GM19463 (cell line): Measurements from ENCODE around the gene VMP1.
"Not testable (repeated sequence)": the region's sequence is repeated elsewhere in the genome, so short reads cannot be mapped to it uniquely, and the experiment has no call there.

Experiments
- ATAC-seq: cut with Tn5 transposase; IDR thresholded peaks from one replicate; pipeline ENCODE4 v1.9.1; 2021; ENCODE audit warnings: mild to moderate bottlenecking, moderate library complexity; ENCODE audit not compliant: unreplicated experiment

VMP1 gene

DNA sequence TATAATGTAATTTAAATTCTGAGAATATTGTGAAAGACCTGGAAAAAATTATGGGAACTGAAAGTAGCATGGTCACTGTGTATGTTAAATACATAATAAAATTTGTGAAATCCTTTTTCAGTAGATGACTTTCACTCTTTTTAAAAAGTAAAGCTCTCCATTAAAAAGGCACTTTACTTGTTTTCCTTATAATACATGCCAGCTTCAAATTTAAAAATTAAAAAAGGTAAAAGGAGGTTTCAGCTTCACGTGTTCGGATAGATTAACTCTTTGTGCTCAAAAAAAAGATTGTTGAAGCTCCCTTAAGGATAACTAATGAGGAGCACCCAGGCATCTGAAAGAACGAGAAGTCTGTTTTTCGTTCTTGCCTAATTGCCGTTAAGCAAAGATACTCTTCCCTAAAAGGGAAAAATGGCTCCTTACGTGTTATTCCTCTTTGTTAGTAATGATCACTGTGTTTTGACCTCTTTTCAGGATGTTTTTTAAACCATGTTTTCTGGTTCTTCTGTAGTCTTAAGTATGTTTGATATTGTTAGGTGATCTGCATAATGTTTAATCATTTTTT, 97.5 kb downstream of the VMP1 start:
- ATAC-seq, result no peak

DNA sequence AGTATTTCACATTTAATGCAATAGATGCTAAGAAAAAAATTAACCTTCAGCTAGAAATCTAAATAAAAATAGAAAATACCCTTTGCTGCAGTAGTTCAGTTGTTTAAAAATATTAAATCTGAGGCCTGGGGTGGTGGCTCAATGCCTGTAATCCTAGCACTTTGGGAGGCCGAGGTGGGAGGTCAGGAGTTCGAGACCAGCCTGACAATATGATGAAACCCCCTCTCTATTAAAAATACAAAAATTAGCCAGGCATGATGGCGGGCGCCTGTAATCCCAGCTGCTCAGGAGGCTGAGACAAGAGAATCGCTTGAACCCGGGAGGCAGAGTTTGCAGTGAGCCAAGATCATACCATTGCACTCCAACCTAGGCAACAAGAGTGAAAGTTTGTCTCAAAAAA, 98.9 kb downstream of the VMP1 start:
- not testable (repeated sequence) for ATAC-seq

DNA sequence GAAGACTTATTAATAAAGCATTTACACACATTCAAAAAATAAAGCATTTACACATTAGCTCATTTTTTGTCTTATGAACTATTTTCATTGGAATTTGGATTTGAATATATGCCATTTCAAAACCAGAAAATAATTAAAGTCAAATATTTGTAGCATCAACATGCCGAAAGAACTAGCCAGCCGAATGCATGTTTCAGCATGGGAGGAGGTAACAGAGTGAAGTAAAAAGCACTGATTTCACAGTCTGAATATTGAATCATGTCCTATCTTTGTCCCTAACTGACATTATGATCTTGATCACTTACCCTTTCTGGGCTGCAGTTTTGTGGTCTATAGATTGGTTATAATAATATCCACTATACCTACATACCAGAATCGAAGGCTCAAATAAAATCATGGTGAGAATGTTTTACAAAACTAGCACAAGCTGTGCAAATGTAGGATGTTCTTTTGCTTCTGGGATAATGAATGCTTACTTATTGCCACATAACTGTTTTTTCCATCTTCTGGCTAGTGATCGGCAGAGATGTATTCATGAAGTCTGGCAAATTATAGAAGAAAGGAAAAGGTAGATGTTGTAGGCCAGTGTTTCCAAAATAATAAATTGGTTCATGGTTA, 100.5 kb downstream of the VMP1 start:
- ATAC-seq, result no peak

DNA sequence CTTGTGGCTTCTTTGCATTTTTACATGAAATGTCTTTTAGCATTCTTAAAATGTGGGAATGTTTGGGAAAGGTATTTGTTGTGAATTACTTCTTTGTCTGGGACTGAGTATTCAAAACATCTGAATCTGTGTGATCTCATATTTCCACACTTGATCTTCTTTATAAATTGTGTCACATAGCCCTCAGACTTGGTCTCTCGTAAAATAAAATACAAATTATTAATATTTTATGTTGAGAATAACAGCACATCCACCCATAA, 103.4 kb downstream of the VMP1 start:
- no peak for ATAC-seq

DNA sequence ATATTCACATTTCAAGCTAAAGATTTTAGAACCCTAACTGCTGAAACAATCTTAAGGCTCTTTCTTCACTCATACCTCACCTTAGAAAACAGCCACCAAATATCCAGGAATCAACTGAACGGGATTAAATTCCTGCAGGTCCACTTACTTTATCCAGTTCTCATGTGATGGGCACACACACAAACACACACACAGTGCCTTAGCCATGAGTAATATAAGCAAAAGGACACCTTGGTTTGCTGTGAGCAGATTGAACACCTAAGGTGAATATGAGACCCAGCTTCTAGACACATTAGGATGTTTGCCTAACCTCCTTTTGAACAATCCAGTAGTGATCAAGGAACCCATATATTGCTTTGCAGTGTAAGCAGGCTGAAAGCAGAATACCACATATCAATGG, 103.8 kb downstream of the VMP1 start:
- ATAC-seq, result no peak

DNA sequence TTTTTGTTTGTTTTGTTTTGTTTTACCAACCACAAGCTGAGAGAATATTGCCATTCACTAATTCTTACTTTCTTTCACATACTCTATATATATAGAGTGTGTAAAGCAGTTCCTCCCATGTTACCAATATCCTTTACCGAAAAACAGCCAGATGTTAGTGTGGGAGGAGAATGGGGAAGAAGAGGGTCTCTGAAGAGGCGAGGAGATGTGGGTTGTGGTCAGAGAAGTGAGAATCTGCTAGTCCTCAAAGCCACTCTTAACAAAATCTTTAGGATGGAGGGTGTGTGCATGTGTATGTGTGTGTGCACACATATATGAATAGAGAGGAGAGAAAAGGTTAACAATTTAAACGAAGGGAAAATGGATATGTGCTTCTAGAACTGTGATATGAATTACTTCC, 104.7 kb downstream of the VMP1 start:
- ATAC-seq, result no peak

DNA sequence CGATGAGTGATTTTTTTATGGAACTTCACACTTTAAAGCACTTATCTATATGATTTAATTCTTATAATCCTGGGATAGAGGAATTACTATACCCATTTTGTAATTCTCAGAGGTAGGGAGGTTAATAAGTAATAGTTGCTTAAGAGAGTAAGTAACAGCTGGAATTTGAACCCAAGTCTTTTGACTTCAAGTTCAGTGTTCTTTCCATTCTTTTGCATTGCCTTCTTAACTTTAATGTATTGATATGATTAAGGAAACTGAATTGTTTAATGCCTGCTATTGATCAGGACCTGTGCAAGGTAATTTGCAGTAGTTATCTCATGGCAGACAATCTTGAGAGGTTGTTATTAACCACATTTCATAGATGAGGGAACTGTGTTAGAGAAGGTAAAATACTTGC, 106.8 kb downstream of the VMP1 start:
- no peak for ATAC-seq

DNA sequence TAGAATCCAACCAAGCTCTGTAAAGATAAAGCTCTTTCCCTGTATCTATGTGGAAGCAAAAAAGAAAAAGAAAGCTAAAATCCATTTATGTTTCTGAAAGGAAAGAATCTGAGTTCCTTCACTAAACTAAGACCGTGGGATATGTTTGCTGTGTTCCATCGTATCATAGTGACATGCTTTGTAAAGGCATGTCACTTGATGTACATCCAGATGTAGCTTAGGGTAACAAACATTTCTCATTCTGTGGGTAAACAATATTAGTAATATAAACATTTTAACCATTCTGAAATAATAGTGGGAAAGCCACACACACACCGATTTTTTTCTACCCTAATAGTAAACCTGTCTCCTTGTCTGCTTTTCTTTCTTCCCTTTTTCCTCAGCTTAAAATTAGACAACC, 107.2 kb downstream of the VMP1 start:
- ATAC-seq, result no peak

DNA sequence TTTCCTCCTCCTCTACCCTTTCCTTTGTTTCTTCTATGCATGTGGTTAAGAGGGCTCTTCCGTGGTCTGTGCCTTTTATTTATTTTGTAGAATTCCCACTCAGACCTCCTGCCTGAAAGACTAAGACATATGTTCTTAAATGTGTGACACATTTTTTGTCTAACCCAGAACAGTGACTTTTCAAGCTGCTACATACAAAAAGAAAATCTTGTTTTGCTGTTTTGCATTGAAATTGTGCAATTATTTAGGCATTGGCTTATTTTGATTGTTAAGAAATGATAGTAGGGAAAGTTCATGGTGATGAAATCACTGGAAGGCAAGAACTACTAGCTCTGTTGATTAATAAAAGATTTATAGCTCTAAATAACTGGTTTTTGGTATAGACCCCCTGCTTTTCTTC, 108.5 kb downstream of the VMP1 start:
- ATAC-seq, result no peak

DNA sequence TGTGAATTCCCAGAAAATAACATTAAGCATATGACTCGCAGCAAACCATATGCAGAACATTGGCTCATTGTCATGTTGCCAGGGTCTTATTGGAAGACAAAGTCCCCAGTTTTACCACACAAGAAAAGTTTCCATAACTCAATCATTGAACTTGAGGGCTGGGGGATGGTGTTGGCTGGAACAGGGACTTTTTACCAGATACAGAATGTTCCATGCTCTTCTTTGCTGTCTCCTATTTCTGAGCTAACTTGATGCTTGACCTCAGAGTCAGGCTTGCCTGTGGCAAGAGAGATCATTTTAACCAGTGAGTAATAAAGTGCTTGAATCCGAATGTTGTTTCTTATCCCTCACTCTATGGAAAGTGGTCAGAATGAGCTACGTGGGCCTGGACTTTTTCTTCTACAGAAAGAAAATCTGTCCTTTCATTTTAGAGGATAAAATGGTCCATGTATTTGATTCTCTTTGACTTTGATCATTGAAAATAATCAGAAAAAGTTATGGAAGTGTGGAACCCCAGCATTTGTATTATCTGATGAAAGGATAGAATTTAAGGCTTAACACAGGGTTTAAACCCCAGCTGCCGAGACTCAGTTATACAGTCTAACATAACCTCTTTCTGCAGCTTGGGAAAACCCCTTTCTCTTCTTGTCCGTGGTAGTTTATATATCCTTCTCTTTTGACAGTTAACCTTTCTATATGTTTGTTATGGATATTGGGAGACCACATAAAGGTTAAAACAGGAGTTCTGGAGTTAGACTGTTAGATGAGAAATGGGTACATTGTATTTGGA, 118.3 kb downstream of the VMP1 start:
- no peak for ATAC-seq

DNA sequence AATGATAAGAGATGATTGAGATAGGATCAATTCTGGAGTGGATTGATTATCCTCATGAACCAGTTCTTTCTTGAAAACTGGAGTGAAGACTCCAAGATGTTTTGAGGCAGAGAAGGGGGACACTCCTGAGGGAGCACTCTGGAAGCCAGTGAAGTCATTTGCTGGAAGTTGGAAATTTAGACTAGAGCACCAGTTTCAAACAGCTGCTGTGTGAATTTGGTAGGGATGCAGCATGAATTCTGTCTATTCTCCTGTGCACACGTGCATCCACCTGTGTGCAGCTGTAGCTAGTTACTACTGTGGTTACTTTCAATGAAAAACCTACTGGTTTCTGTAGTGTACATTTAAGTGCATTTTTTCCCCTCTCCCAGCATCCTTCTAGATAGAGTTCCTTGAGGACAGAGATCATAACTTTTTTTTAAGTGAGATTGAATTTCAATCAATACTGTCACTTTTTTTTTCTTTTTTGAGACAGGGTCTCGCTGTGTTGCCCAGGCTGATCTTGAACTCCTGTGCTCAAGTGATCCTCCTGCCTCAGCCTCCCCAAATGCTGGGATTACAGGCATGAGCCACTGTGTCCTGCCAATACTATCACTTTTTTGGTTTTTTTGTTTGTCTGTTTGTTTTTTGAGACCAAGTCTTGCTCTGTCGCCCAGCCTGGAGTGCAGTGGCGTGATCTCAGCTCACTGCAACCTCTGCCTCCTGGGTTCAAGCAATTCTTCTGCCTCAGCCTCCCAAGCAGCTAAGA, 119.4 kb downstream of the VMP1 start:
- ATAC-seq, result no peak

DNA sequence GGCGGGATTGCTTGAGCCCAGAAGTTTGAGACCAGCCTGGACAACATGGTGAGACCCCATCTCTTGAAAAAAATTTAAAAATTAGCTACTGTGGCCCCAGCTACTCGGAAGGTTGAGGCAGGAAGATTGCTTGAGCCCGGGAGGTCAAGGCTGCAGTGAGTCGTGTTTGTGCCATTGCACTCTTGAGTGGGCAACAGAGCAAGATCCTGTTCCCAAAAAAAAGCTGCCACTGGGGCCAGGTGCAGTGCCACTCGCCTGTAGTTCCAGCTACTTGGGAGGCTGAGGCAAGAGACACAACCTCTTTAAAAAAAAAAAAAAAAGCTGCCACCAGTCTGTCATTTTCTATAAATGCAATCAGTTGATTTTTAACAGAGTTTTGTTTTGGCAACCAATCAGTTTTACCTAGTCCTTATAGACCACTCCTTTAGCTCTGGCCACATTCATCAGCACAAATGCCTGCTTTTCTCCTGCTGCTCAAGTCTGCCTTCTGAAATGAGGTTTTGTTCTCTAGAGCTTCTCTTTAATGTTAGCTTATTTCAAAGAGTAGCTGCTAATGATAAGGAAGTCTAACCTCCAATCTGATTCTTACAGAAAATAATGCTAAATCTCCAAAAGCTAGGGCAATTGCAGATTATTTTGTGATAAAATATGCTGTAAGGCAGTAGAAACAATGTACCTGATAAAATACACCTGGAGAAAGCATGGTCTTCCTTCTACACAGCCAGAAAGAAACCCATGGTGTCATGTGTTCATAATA, 120.4 kb downstream of the VMP1 start:
- ATAC-seq, result no peak

DNA sequence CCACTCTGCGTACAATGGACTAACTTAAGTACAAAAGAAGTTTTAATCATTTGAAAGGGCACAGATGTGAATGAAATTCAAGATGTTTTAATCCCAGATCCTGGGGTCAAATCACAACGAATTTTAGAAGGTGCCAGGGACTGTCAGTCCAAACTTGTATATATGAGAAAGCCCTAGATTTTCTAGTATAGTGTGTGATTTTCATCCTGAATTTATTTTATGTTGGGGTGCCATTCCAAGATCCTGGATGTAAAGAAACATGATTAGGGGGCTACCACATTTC, 121.0 kb downstream of the VMP1 start:
- ATAC-seq, result no peak

DNA sequence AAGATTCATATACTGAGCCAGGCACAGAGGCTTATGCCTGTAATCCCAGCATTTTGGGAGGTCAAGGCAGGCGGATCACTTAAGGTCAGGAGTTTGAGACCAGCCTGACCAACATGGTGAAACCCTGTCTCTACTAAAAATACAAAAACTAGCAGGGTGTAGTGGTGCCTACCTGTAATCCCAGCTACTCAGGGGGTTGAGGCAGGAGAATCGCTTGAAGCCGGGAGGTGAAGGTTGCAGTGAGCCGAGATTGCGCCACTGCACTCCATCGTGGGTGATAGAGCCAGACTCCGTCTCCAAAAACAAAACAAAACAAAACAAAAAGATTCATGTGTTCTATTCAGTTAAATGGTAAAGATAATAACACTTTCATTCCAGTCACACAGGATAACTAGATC, 121.4 kb downstream of the VMP1 start:
- ATAC-seq, result not testable (repeated sequence)

DNA sequence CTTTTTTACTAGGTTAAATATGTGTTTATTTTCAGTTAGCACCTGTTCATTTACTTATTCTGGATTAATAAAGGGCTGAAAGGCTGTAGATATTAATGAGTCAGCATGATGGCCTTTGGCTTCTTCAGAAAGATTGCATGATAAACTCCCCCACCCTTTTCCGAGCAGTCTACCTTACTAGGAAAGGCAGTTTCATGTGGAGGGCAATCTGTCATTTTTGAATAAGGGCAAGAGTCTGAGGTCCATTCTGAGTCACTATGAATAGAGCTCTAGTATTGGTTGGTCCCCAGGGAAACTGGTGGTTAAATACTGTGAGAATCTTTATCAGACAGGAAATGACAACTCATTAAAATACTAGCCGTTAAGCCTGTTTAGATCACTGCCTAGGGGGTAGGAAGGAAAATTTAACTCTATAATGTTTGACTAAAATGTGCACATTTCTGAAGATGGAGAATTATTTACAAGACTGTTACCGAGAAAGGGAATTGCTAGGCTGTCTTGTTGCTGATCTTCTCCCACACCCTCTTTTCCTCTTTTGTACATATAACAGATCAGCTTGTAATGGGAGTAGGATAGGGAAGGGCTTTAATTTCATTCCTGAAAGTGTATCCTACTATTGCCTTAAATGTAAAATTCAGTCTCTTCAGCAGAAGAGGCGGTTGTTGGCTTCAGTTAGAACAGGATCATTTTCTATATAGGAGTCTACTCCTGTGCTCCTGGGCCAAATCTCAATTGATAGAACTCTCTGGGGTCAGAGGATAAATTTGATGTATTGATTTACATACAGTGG, 122.0 kb downstream of the VMP1 start:
- ATAC-seq, result peak; percentile 68

DNA sequence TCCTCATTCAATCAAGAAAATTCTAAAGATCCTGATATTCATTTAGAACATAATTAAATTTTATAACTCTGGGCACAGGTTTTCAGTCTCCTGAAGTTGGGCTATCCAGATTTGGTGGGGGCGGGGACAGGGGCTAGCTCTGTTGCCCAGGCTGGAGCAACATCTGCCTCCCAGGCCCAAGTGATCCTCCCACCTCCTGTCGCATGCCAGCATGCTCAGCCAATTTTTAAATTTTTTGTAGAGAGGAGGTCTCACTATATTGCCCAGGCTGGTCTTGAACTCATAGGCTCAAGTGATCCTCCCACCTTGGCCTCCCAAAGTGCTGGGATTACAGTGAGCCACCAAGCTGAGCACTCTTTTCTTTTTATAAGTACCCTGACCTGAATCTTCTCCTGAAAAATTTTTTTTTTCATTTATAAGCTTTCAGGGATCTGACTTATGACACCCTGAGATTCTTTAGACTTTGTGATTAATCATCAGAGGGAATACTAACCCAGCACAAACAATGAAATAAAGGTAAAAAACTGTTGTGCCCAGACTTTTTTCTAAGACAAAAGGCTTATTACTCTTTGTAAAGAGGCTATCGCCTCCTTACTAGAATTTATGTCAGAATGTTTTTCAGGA, 122.7 kb downstream of the VMP1 start:
- no peak for ATAC-seq

DNA sequence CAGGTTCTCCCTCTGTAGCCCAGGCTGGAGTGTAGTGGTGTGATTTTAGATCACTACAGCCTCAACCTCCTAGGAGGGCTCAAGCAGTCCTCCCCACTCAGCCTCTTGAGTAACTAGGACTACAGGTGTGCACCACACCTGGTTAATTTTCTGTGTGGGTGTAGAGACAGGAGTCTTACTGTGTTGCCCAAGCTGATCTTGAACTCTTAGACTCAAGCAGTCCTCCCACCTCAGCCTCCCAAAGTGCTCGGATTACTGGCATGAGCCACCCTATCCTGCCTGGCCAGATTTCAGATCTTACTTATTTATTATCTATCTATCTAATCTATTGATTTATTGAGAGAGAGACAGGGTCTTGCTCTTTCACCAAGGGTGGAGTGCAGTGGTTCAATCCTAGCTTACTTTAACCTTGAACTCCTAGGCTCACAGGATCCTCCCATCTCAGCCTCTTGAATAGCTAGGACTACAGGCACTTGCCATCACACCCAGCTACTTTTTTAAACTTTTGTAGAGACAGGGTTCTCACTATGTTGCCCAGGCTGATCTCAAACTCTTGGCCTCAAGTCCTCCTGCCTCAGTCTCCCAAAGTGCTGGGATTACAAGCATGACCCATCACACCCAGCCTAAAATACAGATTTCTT, 123.5 kb downstream of the VMP1 start:
- ATAC-seq, result no peak

DNA sequence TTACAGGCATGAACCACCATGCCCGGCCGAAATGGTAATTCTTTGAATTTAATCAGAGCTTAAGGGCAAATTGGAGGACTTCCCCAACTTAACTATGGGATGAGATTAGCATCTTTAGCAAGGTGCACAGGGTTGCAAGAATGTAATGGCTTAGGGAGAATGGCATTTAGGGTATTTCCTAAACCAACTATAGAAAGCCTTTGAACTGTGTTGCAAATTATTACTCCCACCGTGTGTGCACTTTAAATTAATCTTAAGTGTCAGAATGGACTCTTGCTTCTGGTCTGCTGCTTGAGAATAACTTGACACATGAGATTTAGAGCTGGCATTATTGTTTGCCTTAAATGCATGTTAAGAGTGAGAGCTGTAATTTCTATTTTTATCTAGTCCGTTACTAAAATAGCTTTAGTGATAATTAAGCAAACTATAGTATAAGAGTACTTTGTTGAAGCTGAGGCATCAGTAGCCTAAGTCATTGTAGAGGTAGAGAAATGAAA, 125.5 kb downstream of the VMP1 start:
- ATAC-seq, result no peak

DNA sequence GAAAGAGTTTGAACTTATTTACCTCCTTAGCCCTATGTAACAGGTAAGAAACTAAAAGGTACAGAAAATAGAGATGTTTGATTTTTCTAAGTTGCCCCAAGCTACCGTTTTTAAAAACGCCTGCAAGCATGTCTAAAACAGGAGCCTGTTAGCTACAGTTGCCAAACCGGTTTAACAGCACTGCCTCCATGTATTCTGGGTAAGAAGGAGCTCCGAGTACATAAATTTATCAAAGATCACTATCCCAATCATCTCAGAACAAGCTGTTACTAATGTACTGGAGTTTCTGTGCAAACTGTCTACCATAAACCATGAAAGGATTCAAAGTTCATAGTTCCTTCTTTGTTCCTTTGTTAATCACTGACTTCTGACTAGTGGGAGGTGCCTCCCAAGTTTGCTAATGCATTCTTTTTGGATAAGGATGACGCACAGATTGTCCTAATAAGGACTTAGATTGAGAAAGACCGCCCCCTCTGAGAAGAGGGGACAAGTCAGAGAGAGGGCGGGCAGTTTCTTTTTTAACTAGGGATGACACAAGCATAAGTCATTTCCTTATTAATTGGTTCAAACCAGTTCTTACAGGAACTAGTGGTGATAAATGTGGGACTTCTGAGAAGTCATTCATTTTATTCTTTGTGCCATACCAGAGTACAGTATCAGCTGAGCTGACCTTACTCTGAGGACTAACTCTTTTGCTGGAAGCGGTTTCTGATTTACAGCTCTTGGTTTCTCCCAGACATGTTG, 130.0 kb downstream of the VMP1 start:
- ATAC-seq, result peak; percentile 75
